ENCODE data around the gene SOX10. TPM values are rescaled to one million over a fixed set of nuclear protein-coding genes. Genes with fewer than 3 reads are reported as not detected.

SOX10 gene
- total RNA-seq, 1 experiment from 2014 or later = 2.4 TPM

DNA sequence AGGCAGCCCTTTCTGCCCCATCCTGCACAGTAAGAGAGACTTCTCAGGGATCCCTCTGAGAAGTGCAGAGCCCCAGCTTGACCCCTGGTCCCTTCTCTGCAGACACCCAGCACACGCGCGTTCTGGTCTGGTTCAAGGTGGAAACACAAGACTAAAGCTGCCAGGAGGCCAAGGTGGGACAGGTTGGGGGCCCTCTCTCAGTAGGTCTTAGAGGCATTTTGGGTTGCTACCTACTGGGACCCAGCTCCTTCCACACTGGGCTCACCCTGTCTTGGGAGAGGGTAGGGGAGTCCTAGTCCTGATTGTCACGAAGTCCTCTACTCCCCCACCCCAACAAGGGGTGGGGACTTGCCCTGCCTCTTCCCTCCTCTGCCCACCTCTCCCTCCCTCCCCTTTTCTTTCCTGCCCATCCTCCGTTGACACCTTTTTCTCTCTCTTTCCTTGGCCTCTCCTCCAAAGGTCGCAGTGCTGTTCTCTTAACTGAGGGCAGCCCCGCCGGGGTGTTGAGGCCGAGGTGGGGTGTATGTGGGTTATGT lies 763 bp upstream of the SOX10 start:
- no CpG with 5 or more reads among the region's 9 CpGs for WGBS (ENCODE audit: extremely low coverage, insufficient read length, low lambda C conversion rate)
- Histone ChIP-seq H4K8ac (replicated peaks; ENCODE audit: insufficient read length, low read depth, low read length) (no peak overlapping the region), H3K14ac (ENCODE audit: insufficient read depth, low read length) (no peak overlapping the region), H3K18ac (ENCODE audit: insufficient read length, low read depth, low read length) (no peak overlapping the region), H4K20me1 (ENCODE audit: control insufficient read depth, insufficient read depth, insufficient read length) (peaks cover 5% of the 10 kb centered on the region), H2BK120ac (ENCODE audit: low read depth, low read length, poor library complexity, severe bottlenecking) (no peak overlapping the region), H3K9me3 (ENCODE audit: control insufficient read depth, low read depth, low read length) (no peaks in the 10 kb centered on the region), H3K27ac (ENCODE audit: insufficient read length, low read depth, low read length) (no peak overlapping the region), H3K79me1 (ENCODE audit: insufficient read depth, low read depth, low read length, poor library complexity, severe bottlenecking) (no peaks in the 10 kb centered on the region), H2BK5ac (ENCODE audit: insufficient read length, low read length) (no peak overlapping the region), H3K23me2 (ENCODE audit: insufficient read length, low read depth, low read length, poor library complexity, severe bottlenecking) (peaks cover 12% of the 10 kb centered on the region), H3K56ac (ENCODE audit: insufficient read length, low read depth, low read length) (no peak overlapping the region), H2AK5ac (ENCODE audit: insufficient read length, low read length) (no peak overlapping the region), H4K91ac (ENCODE audit: insufficient read length, low read depth, low read length) (no peak overlapping the region), H3K9ac (ENCODE audit: extremely low read depth, insufficient read length, low read length) (no peak overlapping the region), H4K5ac (ENCODE audit: insufficient read length, low read depth, low read length) (no peak overlapping the region), H3T11ph (ENCODE audit: low read length) (no peak overlapping the region), H3K4me1 (ENCODE audit: insufficient read depth, low read length) (no peaks in the 10 kb centered on the region), H3K4me2 (ENCODE audit: insufficient read depth, insufficient read length, low read length) (no peak overlapping the region), H2AFZ (ENCODE audit: low read length) (no peak overlapping the region), H3K79me2 (ENCODE audit: insufficient read depth, low read length) (no peaks in the 10 kb centered on the region), H3K23ac (ENCODE audit: insufficient read length, low read depth, low read length) (no peak overlapping the region), H3K4ac (ENCODE audit: low read depth, low read length) (no peak overlapping the region), H2BK15ac (ENCODE audit: low read depth, low read length) (no peak overlapping the region), H2BK12ac (ENCODE audit: insufficient read length, low read depth, low read length) (no peak overlapping the region), H3K27me3 (ENCODE audit: insufficient read depth, low read length) (peaks cover 1% of the 10 kb centered on the region; the same call in 1 of the 2 replicates), H2BK20ac (ENCODE audit: low read depth, low read length, poor library complexity, severe bottlenecking) (no peak overlapping the region)
- DNase-seq = no peak
- Mint-ChIP-seq H3K4me3 (no peak overlapping the region; a peak in 1 of 5 replicates), H3K27me3 (ENCODE audit: low read depth) (peaks cover 39% of the 10 kb centered on the region), H3K4me1 (peaks cover 20 to 35% of the 10 kb centered on the region in 2 experiments), H3K27ac (no peak overlapping the region; a peak in 1 of 7 replicates), H3K36me3 (ENCODE audit: insufficient read depth in 1 of 3, low read depth in 3 of 3) (no peaks in the 10 kb centered on the region; a peak in 3 of 7 replicates), H3K9me3 (no peaks in the 10 kb centered on the region)
- TF ChIP-seq, protein P1, sequence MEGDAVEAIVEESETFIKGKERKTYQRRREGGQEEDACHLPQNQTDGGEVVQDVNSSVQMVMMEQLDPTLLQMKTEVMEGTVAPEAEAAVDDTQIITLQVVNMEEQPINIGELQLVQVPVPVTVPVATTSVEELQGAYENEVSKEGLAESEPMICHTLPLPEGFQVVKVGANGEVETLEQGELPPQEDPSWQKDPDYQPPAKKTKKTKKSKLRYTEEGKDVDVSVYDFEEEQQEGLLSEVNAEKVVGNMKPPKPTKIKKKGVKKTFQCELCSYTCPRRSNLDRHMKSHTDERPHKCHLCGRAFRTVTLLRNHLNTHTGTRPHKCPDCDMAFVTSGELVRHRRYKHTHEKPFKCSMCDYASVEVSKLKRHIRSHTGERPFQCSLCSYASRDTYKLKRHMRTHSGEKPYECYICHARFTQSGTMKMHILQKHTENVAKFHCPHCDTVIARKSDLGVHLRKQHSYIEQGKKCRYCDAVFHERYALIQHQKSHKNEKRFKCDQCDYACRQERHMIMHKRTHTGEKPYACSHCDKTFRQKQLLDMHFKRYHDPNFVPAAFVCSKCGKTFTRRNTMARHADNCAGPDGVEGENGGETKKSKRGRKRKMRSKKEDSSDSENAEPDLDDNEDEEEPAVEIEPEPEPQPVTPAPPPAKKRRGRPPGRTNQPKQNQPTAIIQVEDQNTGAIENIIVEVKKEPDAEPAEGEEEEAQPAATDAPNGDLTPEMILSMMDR (conservative IDR thresholded peaks at IDR 0.05) = no peak

Measured in H9 (cell line).